ENCODE results near the gene ARHGAP45.
A peak's percentile ranks its signal among the peaks of the same experiment; 100 is the strongest.

The ARHGAP45 gene, protein sequence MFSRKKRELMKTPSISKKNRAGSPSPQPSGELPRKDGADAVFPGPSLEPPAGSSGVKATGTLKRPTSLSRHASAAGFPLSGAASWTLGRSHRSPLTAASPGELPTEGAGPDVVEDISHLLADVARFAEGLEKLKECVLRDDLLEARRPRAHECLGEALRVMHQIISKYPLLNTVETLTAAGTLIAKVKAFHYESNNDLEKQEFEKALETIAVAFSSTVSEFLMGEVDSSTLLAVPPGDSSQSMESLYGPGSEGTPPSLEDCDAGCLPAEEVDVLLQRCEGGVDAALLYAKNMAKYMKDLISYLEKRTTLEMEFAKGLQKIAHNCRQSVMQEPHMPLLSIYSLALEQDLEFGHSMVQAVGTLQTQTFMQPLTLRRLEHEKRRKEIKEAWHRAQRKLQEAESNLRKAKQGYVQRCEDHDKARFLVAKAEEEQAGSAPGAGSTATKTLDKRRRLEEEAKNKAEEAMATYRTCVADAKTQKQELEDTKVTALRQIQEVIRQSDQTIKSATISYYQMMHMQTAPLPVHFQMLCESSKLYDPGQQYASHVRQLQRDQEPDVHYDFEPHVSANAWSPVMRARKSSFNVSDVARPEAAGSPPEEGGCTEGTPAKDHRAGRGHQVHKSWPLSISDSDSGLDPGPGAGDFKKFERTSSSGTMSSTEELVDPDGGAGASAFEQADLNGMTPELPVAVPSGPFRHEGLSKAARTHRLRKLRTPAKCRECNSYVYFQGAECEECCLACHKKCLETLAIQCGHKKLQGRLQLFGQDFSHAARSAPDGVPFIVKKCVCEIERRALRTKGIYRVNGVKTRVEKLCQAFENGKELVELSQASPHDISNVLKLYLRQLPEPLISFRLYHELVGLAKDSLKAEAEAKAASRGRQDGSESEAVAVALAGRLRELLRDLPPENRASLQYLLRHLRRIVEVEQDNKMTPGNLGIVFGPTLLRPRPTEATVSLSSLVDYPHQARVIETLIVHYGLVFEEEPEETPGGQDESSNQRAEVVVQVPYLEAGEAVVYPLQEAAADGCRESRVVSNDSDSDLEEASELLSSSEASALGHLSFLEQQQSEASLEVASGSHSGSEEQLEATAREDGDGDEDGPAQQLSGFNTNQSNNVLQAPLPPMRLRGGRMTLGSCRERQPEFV

DNA sequence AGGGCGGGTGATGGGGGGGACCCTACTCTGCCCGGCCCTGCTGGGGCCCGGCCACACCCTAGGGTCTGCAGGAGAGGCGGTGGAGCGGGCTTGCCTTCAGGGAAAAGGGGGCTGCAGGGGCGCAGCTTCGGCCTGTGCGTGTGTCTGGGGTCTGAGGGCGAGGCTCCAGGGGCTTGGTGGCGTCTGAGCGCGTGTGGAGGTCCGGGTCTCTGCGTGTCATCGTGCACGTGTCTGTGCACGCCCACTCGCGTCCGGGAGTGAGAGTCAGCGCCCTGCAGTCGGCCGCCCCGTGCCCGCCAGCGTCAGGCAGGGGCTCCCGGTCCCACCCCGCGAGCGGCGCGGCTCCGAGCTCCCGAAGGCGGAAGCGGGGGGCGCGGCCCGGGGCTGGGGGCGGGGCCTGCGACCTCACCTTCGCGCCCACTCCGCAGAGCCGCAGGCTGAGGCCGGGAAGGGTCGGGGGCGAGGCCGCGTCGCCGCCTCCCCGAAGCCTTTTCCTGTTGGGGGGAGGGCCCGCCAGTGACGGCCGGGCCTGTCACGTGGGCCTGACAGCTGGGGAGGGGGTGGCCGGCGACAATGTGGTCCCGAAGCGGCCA, at the start of gene ARHGAP45:
Gene ARHGAP45 (plus strand): TSS at position 420 of the 593 bp plus-strand sequence. CDS start 239 bp downstream, outside the sequence.
- peak; percentile 93 for DNase-seq (ENCODE audit: low spot score)
- in situ Hi-C loops (cut with MboI; ENCODE audit: low pct_unique_long_range_greater_than_20kb, low sequenced_read_pairs, unreplicated experiment), result no loop called here
- TF ChIP-seq, protein P1, sequence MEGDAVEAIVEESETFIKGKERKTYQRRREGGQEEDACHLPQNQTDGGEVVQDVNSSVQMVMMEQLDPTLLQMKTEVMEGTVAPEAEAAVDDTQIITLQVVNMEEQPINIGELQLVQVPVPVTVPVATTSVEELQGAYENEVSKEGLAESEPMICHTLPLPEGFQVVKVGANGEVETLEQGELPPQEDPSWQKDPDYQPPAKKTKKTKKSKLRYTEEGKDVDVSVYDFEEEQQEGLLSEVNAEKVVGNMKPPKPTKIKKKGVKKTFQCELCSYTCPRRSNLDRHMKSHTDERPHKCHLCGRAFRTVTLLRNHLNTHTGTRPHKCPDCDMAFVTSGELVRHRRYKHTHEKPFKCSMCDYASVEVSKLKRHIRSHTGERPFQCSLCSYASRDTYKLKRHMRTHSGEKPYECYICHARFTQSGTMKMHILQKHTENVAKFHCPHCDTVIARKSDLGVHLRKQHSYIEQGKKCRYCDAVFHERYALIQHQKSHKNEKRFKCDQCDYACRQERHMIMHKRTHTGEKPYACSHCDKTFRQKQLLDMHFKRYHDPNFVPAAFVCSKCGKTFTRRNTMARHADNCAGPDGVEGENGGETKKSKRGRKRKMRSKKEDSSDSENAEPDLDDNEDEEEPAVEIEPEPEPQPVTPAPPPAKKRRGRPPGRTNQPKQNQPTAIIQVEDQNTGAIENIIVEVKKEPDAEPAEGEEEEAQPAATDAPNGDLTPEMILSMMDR (IDR thresholded peaks at IDR 0.05; ENCODE audit: extremely low read depth, insufficient read depth, missing control alignments), result no peak

DNA sequence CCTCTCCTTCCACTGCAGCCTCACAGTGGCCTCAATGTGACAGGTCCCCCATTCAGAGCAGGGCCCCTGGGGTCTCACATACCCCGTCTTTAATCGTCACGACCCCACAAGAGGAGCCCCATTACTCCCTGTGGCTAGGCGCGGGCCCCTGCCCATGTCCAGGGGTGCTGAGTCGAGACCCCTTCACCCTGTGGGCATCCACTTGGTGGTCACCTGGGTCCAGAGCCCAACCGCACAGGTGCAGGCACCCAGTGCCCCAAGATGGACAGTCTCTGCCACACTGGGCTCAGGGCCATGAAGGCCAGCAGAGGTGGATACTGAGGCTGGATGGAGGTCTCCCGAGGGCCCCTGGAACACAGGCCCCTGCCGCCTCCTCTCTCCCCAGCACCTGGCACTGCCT, 49.1 kb upstream of the ARHGAP45 start:
- TF ChIP-seq, protein P1 (IDR thresholded peaks at IDR 0.05; ENCODE audit: extremely low read depth, insufficient read depth, missing control alignments), result no peak
- in situ Hi-C loops (cut with MboI; ENCODE audit: low pct_unique_long_range_greater_than_20kb, low sequenced_read_pairs, unreplicated experiment), result no loop called here
- no peak for DNase-seq (ENCODE audit: low spot score)

DNA sequence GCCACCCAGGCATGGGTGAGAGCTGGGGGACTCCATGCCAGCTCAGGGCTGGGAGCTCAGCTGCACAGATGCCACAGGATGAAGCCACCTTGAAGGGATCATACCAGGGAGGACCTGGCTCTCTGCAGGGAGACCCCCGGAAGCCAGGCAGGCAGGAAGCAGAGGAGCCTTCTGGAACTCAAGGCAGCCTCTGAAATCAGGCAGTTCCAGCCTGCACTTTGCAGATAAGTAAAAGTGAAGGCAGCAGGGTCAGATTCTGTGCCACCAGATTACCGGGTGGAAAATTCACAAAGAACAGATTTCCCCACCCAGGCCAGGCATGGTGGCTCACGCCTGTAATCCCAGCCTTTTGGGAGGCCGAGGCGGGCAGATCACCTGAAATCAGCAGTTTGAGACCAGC, 48.6 kb upstream of the ARHGAP45 start:
- no peak for DNase-seq (ENCODE audit: low spot score)
- in situ Hi-C loops (cut with MboI; ENCODE audit: low pct_unique_long_range_greater_than_20kb, low sequenced_read_pairs, unreplicated experiment), result no loop called here
- TF ChIP-seq, protein P1 (IDR thresholded peaks at IDR 0.05; ENCODE audit: extremely low read depth, insufficient read depth, missing control alignments), result no peak

DNA sequence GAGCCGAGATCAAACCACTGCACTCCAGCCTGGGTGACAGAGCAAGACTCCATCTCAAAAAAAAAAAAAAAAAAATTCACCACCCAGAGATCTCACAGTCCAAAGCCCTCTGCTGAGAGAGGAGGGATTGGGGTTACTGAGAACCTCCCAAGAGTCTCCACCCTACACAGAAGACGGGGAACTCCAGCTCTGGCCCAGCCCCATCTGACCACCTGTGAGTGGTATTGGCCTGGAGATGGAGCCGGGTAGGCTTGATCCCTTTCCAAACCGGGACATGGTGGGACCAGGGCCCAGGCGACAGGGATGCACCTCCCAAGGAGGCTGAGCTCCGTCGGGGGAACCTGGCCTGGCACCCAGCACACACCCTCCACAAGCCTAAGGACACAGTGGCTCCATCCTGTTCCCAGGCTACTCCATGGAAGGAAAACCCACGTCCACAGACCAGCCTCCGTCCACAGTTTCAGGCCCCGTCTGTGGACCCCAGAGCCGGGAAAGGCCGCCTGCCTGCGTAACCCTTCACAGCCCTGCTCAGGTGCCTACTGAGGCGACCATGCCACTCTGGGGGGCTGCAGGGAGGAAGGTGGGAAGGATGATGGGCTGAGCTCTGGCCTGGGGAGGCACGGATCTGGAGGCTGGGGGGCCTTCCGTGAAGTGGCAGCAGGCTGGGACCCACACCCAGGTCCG, 47.9 kb upstream of the ARHGAP45 start:
- TF ChIP-seq, protein P1 (IDR thresholded peaks at IDR 0.05; ENCODE audit: extremely low read depth, insufficient read depth, missing control alignments), result no peak
- in situ Hi-C loops (cut with MboI; ENCODE audit: low pct_unique_long_range_greater_than_20kb, low sequenced_read_pairs, unreplicated experiment), result no loop called here
- no peak for DNase-seq (ENCODE audit: low spot score)

DNA sequence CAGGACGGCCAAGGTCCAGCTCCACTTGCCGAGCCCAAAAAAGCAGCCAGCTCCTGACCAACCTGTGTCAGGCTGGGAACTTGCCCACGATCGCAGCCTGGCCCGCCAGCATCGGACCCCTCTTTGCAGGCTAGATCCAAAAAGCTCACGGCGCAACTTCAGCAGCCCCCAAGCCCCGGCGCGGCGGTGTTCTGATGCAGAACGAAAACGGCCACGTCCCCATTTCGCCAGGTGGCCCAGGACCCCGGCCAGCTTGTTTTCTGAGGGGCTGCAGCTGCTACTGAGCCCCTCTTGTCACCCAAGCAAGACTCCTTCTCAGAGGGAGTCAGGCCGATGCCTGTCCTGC, 47.4 kb upstream of the ARHGAP45 start:
- in situ Hi-C loops (cut with MboI; ENCODE audit: low pct_unique_long_range_greater_than_20kb, low sequenced_read_pairs, unreplicated experiment), result no loop called here
- DNase-seq (ENCODE audit: low spot score), result no peak
- TF ChIP-seq, protein P1 (IDR thresholded peaks at IDR 0.05; ENCODE audit: extremely low read depth, insufficient read depth, missing control alignments), result no peak
